HG03558 (cell line): ENCODE results near the gene SLC39A12.
"Not testable (repeated sequence)": the region's sequence is repeated elsewhere in the genome, so short reads cannot be mapped to it uniquely, and the experiment has no call there.

Experiments used
- ATAC-seq: cut with Tn5 transposase; IDR thresholded peaks from one replicate; pipeline ENCODE4 v1.9.1; 2021; ENCODE audit warnings: moderate number of reproducible peaks; ENCODE audit not compliant: unreplicated experiment; ENCODE audit errors: extremely low read depth

SLC39A12 gene

DNA sequence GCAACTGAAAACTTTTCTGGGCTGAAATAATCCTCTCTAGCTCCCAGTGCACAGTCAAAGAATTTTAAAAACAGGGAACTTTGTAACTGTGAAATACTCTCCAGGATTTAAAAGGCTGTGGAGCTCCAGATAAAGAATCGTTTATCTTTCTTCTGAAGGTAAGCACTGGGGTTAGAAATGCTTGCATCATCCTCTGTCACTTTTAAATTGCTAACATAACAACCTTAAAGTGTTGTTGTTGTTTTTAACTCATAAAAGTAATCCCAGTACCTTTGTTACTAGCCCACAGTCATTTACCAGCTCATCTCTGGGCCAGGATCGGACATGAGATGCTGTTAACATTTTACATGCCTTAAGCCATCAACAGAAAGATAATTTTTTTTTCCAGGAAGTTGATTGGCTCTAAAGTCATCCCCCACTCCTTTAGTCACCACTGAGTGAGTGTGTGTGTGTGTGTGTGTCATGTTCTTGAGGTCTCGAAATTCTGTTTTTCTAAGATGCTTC is at the start of gene SLC39A12:
Gene SLC39A12 (plus strand): TSS at position 51 of the 504 bp plus-strand sequence. CDS start 1,359 bp downstream, outside the sequence.
- ATAC-seq: no peak

DNA sequence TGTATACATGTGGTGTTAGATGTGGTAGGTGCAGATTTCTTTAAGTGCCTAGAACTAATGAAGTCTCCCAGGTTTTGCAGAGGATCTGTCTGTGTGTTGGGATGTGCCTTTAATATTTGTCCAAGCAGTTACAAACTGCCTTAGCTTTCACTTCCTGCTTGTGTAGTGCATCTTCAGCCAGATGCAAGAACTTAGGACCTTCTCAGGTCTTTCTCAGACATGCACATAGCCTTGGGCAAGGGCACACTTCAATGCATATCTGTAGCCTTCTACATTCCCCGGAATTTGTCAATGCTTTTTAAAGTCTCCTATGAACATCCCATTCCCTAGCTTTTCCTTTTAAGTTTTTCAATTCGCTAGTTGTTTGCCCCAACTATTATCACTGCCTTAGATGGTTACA is 47.2 kb upstream of the SLC39A12 start:
- ATAC-seq: no peak

DNA sequence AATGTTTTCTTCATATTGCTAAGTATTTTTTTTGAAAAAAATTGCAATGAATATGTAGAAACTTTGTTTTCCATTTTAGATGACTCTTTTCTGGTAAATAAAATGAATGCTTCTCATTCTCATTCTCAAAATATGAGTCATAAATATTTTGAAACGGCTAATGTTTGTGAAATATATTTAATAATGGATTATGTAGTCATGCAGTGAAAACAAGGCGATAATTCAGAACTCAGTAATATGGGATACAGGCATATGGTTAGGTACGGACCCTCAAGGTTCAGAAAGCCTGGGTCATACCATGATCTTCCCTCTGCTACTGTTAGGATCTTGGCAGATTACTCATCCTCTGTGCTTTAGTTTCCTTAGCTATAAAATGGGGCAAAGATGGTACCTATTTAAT is 46.2 kb upstream of the SLC39A12 start:
- no peak for ATAC-seq

DNA sequence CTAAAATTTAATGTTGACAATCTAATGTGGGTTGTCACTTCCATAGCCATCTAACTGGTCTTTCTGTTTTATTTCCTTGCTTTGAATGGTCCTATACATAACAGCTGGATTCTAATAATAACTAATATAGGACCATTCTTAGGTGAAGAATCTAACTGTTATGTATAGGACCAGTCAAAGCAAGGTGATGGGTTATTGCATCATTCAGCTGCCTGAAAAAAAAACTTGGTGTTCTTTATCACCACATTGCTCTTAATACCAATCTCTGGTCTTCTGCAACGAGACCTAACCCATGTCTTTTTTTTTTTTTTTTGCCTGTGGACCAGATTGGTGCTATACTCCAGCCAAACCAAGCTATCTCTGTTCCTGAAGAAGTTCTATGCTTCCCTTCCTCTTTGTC is 45.7 kb upstream of the SLC39A12 start:
- no peak for ATAC-seq

DNA sequence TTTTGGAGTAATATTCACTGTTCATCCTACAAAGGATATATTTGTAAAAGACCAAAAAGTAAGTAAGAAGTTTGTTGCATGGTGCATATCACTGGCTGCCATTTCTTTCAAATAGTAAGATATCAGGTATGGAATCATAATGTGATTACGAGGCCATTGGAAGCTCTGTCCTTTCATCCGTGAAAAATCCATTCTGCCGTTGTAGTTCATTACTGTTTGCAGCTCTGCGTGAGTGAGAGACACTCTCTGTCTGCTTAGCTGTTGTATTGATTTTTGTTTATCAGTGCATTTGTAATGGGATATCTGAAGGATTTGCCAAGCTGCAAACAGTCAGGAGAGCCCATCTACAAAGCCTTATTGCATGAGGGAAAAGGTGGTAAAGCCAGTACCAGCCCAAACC is 44.1 kb upstream of the SLC39A12 start:
- ATAC-seq: no peak

DNA sequence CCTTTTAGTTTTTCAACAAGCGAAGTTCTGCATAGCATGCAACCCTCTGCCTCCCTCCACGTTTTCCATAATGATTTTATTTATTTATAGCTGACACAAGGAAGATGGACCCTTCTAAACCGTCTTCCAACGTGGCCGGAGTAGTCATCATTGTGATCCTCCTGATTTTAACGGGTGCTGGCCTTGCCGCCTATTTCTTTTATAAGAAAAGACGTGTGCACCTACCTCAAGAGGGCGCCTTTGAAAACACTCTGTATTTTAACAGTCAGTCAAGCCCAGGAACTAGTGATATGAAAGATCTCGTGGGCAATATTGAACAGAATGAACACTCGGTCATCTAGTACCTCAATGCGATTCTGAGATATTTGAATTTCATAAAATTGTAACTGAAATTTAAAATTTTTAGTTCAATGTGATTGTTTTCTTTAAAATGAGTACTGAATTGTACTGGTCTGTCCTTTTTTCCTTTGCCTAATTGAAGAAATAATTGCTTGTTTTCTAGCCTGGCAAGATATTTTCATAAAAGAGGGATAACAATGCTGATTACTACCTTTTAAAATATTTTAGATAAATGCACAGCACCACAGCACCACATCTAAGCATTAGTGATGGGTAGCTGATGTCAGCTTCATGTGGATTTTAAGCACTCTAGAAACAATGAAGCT is 41.5 kb upstream of the SLC39A12 start:
- ATAC-seq: no peak

DNA sequence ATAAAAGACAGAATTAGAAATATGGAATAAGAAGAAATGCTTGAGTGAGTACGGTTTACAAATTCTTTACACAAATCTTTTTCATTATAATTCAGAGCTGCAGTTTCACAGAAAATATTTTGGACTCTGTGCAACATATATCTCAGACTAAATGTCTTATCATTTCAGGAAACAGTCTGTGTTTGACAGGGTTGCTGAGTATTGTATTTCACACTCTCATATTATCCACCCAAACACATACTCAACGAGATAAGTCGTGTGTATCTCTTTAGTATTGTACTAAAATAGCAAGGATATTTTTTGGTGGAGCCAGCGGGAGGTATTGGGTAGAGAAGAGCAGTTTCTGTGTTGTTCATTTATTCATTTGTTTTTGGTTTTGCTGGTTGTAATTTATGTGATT is 39.0 kb upstream of the SLC39A12 start:
- no peak for ATAC-seq

DNA sequence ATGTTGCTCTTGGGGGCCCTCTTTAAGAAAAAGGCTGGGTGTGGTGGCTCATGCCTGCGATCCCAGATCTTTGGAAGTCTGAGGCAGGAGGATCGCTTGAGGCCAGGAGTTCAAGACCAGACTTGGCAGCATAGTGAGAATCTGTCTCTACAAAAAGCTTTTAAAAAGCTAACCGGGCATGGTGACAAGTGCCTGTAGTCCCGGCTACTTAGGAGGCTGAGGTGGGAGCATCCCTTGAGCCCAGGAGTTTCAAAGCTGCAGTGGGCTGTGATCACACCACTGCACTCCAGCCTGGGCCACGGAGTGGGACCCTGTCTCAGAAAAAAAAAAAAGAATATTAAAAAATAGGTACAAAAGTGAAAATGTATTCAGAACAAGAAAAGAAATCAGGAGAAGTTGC is 38.1 kb upstream of the SLC39A12 start:
- ATAC-seq: no peak

DNA sequence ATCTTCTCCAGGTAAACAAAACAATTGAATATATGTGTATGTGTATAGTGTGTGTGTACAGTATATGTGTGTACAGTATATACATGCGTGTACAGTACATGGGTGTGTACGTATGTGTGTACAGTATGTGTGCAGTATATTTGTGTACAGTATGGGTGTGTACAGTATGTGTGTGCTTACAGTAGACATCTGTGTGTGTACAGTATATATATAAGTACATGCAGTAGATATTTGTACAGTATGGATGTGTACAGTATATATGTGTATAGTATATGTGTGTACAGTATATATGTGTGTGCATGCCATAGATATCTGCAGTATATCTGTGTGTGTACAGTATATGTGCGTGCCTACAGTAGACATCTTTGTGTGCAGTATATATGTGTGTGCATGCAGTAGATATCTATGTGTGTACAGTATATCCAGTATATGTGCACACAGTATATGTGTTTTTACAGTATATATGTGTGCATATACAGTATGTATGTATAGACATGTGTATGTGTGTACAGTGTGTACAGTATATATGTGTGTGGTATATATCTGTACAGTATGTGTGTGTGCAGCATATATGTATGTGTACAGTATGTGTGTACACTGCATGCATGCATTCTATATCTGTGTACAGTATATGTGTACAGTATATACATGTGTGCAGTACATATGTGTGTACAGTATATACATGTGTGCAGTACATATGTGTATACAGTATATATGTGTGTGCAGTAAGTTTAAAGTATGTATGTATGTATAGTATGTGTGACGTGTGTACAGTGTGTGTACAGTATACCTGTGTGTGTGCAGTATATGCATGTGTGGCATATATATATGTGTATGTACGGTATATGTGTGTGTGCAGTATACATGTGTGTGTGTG is 37.3 kb upstream of the SLC39A12 start:
- no peak for ATAC-seq

DNA sequence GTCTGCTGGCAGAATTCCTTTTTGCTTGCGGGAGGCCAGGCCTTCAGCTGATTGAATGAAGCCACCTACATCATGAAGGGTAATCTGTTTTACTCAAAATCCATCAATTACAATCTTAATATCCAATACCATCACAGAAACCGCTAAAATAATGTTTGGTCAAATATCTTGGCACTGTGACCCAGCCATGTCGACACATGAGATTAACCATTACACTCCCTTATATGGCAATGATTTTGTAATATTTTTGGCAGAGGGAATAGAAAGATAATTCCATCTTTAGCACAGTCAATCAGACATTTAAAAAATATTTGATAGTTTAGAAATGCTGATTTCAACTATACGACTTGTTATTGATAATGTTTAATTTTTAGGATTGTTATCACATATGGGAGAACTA is 36.5 kb upstream of the SLC39A12 start:
- no peak for ATAC-seq

DNA sequence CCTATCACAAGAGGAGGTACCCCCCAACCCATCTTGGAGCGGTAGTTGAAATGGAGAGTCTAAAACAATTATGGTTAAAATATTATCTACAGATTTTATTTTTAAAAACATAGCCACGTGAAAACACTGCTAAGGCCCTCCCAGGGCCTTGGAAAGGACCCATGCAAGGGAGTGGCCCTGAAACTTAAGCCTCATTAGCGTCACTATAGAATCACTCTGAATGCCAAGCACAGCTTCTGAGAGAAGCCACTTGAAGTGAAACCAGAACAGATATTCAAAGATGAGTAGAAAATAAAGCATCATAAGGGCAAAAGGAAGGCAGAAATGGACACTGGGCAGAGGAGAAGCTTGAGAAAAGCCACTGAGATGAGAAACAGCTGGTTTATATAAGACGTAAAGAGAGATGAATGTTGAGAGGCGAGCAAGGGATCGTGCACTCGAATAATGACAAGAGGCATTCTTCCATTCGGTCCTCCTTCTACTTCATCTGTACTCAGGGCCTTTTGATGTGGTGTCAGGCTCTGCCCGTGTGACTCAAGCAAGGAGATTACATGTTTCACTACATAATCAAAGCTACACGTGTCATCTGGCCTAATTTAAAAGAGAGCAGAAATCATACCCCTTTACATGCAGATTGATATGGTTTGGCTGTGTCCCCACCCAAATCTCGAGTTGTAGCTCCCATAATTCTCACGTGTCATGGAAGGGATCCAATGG is 33.4 kb upstream of the SLC39A12 start:
- no peak for ATAC-seq

DNA sequence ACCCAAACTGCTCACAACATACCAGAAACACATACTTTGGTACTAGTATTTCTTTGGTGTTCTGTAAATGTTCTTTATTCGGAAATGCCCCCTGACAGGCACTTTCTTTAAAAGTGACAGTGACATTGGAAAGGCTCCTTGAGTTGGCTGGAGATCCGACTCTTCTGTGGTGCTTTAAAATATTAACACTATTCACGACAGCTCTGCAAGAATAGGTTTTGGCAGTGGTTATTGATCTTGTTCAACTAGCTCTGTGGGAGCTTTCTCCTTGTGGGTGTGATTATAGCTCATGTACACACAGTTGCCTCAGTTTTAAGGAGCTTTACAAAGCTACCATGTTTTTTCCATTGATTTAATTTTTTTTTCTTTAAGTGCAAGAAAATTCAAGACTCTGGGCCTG is 30.3 kb upstream of the SLC39A12 start:
- ATAC-seq: no peak

DNA sequence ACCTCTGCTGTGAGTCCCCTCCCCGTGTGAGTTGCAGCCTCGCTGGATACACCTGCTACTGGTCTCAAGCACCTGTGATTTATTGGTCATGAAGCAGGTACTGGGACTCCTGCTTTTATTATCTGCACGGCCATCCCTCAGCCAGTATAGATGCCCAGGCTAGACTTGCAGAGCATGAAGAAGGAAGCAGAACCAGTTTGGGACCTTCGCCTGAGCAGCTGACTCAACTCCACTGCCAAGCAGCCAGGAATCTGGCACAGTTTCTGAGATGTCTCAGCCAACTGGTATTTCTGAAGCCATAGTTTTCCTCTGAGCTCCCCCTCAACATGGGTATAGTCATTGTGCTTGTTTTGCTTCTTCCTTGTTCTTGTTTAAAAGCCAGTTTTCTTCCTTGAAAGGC is 28.0 kb upstream of the SLC39A12 start:
- no peak for ATAC-seq

DNA sequence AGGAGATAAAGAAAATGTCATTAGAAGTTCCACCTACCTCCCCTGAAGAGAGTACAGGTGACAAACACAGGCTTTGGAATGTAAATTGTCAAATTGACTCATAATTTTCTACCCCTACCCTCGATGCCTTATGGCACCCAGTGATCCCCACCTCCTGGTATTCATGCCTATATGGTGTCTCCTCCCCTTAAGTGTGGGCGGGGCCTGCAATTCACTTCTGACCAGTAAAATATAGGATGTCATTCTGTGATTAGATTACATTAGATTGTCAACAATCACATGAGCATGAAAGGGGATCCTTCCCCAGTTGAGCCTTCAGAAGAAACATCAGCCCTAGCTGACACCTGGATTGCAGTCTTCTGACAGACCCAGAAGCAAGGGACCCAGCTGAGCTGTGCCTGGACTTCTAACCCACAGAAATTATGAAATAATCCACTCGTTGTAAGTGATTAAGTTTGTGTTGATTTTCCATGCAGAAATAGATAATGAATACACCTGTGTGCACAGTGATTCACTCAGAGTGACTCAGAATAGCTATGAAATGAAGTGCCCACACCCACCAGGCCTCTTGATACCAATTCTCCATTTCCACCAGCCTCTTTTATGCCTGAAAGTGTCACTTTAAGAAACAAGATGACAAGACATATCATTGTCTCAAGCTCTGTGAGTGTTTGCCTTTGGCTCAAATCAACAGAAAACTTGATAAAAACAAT is 8.5 kb upstream of the SLC39A12 start:
- ATAC-seq: no peak

DNA sequence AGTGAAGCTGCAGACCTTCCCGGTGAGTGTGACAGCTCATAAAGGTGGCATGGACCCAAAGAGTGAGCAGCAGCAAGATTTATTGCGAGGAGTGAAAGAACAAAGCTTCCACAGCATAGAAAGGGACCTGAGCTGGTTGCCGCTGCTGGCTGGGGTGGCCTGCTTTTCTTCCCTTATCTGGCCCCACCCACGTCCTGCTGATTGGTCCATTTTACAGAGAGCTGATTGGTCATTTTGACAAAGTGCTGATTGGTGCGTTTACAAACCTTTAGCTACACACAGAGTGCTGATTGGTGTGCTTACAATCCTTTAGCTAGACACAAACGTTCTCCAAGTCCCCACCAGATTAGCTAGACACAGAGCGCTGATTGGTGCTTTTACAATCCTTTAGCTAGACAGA is 1.4 kb upstream of the SLC39A12 start:
- not testable (repeated sequence) for ATAC-seq

DNA sequence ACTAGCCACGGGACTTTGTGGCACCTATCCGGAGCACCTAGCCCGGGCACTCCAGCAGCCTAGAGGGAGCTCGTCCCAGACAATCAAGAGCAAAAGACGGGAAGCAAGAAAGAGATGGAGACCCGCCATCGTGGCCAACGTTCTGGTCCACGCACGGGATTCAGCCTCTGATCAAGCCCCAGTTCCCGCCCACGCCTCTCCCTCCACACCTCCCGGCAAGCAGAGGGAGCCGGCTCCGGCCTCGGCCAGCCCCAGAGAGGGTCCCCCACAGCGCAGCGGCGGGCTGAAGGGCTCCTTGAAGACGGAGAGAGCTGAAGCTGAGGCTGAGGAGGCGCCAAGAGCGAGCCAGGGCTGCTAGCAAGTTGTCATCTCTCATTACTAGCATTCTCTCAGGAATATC is 992 bp upstream of the SLC39A12 start:
- no peak for ATAC-seq

DNA sequence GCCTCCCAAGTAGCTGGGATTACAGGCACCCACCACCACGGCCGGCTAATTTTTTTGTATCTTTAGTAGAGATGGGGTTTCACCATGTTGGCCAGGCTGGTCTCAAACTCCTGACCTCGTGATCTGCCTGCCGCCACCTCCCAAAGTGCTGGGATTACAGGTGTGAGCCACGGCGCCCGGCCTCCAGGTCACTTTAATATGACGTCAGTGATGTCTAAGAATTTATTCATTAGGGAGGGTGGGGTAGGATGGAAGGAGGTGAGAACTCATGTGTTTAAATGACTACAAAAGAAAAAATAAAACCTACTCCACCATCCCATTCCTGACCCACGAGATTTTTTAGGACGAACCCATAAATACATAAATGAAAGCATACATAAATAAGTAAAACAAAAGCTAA is 2.7 kb downstream of the SLC39A12 start:
- not testable (repeated sequence) for ATAC-seq

DNA sequence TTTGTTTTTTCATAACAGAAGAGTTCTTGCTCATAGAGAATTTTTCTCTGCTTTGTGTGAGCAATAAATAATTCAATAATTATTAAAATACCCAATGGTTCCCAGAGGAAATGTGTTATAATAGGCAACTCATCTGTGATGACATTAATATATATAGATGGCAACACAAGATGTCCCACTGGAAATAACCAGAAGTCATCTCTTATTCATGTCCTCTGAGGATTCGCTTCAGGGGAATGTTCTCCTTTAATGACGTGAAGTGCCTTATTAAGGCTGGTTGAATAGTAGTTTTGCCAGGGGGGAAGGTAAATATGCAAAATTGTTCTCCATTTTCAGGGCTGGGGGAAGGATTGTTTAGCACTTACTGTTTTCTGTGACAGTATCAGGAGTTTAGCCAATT is 3.1 kb downstream of the SLC39A12 start:
- ATAC-seq: no peak

DNA sequence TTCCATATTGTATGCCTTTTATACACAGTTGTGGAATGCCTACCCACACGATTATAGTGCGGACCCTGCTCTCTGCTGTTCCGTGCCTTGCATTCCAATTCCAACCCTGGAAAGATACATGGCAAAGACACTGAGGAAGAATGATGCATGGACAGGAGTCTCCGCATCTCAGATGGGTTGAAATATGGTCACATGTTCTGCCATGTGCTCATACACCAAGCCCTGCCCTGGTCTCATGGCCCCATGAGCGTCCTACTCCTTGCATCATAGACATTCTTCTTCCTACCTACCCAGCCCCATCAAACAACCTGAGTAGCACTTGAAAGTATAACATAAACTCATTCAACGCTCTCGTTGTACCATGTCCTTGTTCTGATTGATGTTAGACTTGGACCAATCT is 6.3 kb downstream of the SLC39A12 start:
- no peak for ATAC-seq

DNA sequence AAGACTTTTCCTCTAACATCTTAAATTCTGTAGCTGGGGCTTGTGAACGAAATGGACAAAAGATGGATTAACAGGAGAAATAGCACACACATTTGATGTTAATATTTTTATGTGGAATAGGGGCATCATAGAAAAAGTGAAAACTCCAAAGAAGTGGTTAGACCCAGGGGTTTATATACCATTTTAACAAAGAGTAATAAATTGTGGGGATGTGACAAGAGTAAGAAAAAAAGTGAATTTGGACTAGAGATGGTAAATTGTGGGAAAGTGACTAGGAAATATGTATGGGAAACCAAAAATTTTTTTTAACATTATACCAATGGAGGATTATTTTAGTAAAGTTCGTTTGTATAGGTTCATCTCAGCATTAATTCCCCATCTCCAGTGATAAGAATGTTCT is 8.2 kb downstream of the SLC39A12 start:
- no peak for ATAC-seq
